Tibial nerve (tissue), 4 donors: ENCODE data around the gene MAP3K14. TPM values are rescaled to one million over a fixed set of nuclear protein-coding genes. Genes with fewer than 3 reads are reported as not detected.

Experiments used
- DNase-seq, 2 donors: peaks; one replicate each; pipeline ENCODE4 v3.0.0-alpha.2; 2019; ENCODE audit warnings: low spot score in 2 of 2
- H3K27ac ChIP-seq, 4 donors: fragments of 200-600 bp; sonication (generic) in 3 of 4; one replicate each; pipeline ENCODE4 v1.5.1; 2017 to 2019; ENCODE audit warnings: mild to moderate bottlenecking in 1 of 4
- H3K27me3 ChIP-seq, 2 donors: fragments of 200-600 bp; sonication (generic) in 1 of 2; one replicate each; pipeline versions ENCODE4 v1.5.1 to v1.6.0; 2017 to 2019
- H3K36me3 ChIP-seq, 3 donors: fragments of 200-600 bp; sonication (generic); one replicate each; pipeline ENCODE4 v1.5.1; 2018 to 2019
- H3K4me1 ChIP-seq, 4 donors: fragments of 200-600 bp; sonication (generic) in 3 of 4; one replicate each; pipeline ENCODE4 v1.5.1; 2017 to 2019
- H3K4me3 ChIP-seq, 4 donors: fragments of 200-600 bp; sonication (generic) in 3 of 4; one replicate each; pipeline ENCODE4 v1.5.1; 2017 to 2019; ENCODE audit warnings: mild to moderate bottlenecking in 1 of 4, moderate library complexity in 1 of 4
- H3K9me3 ChIP-seq, 4 donors: fragments of 200-600 bp; sonication (generic) in 3 of 4; one replicate each; pipeline ENCODE4 v1.5.1; 2017 to 2019
- CTCF ChIP-seq, 5 experiments: fragments of 200-600 bp in 3 of 5; fragments of 450-650 bp in 2 of 5; sonication (generic) in 3 of 5; IDR thresholded peaks; one replicate each; pipeline ENCODE4 v1.5.1; 2016 to 2019; ENCODE audit warnings: antibody characterized with exemption in 5 of 5, mild to moderate bottlenecking in 3 of 5, moderate library complexity in 2 of 5
- EP300 ChIP-seq, 2 donors: sonication (generic); formaldehyde crosslinking; IDR thresholded peaks; one replicate each; pipeline ENCODE4 v1.6.1; 2017; ENCODE audit warnings: antibody characterized with exemption in 2 of 2, mild to moderate bottlenecking in 1 of 2
- POLR2A ChIP-seq, 2 donors: fragments of 450-650 bp; IDR thresholded peaks; one replicate each; pipeline ENCODE4 v1.6.1; 2017; ENCODE audit warnings: antibody characterized with exemption in 2 of 2, mild to moderate bottlenecking in 2 of 2, moderate library complexity in 2 of 2
- WGBS, 2 donors: methylation state at CpG; one replicate each; pipeline ENCODE4 v1.1.5; 2018; 5-methylcytosine and 5-hydroxymethylcytosine counted together
- total RNA-seq, 4 donors: library from RNA; depleted of rRNA; stranded (reverse); fragments of >200 nt; gene quantifications; one replicate each; pipeline ENCODE4 v1.1.0, GENCODE V29; 2016

Gene MAP3K14
- total RNA-seq, 4 donors from 2014 or later = 9.6 to 15.6 (median 13.3) TPM

- TF ChIP-seq POLR2A (IDR thresholded peaks at IDR 0.05) = no peak
- peak; percentile 82 to 98 (median 97) for TF ChIP-seq CTCF (IDR thresholded peaks at IDR 0.05)
- peak in 1 of 2 donors; percentile 56 for TF ChIP-seq EP300 (IDR thresholded peaks at IDR 0.05)
- Histone ChIP-seq H3K4me3 (no peak overlapping the region), H3K4me1 (peaks cover 0 to 33% (median 4%) of the 10 kb centered on the region in 4 donors), H3K9me3 (no peaks in the 10 kb centered on the region), H3K27ac (no peak overlapping the region), H3K27me3 (peaks cover 0 to 9% of the 10 kb centered on the region in 2 donors), H3K36me3 (no peaks in the 10 kb centered on the region)
- DNase-seq = peak; percentile 91 to 99
- 15 to 18% methylated on average over 12 of the region's 12 CpGs for WGBS, 2 donors
These were observed 97.7 kb downstream of the MAP3K14 start for GRCh38 chr17:45218895-45219661.

Other genes with a start within 250 kb of the MAP3K14 start
- 100 to 1,000 TPM in 1 of 4 donors, 10 to 100 TPM in 3; 45.7 to 103 (median 69.3) TPM for gene PLCD3, start 184.5 kb downstream of the MAP3K14 start, total RNA-seq
- 10 to 100 TPM; 25.9 to 41.9 (median 28.2) TPM for gene ACBD4, start 181.3 kb downstream of the MAP3K14 start, total RNA-seq
- gene HEXIM1, start 168.5 kb downstream of the MAP3K14 start, total RNA-seq = 10 to 100 TPM; 22.2 to 35.2 (median 29.7) TPM
- gene HEXIM2, start 155.1 kb downstream of the MAP3K14 start, total RNA-seq = 10 to 100 TPM in 2 of 4 donors, 1 to 10 TPM in 2; 6.6 to 17.5 (median 11.7) TPM
- 10 to 100 TPM; 19.2 to 42.9 (median 24.6) TPM for gene FMNL1, start 95.1 kb downstream of the MAP3K14 start, total RNA-seq
- not detected for gene SPATA32, start 54.9 kb downstream of the MAP3K14 start, total RNA-seq
- gene ARHGAP27, start 115.8 kb upstream of the MAP3K14 start, total RNA-seq = 10 to 100 TPM; 18.4 to 36.3 (median 22.5) TPM
- gene PLEKHM1, start 173.7 kb upstream of the MAP3K14 start, total RNA-seq = 10 to 100 TPM; 36.7 to 75.7 (median 67.3) TPM